GM18499 (cell line): Measurements from ENCODE around the gene SULT1C3.

Experiments used
- ATAC-seq: cut with Tn5 transposase; IDR thresholded peaks from one replicate; pipeline ENCODE4 v1.9.1; 2021; ENCODE audit warnings: moderate number of reproducible peaks; ENCODE audit not compliant: insufficient read depth, unreplicated experiment

The SULT1C3 gene

GRCh38 chr2:108297436-108298141, 57.8 kb downstream of the SULT1C3 start:
- no peak for ATAC-seq

DNA sequence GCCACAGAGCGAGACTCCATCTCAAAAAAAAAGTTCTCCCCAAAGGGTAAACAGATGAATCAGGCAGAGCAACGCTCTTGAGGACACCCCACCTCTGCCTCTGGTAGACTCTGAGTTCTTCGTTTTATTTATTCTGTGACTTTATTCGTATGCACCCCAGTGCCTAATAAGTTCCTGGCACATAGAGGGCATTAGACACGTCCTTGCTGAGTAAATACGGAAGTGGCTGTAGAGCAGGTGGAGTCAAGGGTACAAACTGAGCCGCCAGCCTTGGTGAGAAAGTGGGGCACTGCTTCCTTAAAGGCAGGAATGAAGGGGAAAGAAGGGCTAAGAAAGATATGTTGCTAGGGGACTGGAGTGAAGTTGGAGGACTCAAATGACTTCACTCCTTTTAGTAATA, 61.8 kb downstream of the SULT1C3 start:
- ATAC-seq, result no peak

DNA sequence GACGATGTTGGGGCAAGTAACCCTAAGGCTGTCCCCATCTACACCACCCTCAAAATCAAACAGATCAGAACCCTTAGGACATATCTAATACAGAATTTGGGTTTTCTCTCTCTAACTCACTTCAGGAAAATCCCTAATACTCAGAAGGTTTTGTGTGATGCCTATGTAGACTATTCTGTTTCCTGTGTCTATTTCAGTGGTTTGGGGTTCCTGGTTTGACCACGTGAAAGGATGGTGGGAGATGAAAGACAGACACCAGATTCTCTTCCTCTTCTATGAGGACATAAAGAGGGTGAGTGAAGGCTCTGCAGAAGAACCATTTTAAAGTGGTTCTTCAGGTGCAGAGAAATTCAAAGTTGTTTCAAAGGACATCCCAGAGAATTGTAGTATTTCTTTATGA, 65.2 kb downstream of the SULT1C3 start:
- ATAC-seq, result peak; percentile 65

GRCh38 chr2:108305901-108306300, 66.1 kb downstream of the SULT1C3 start:
- no peak for ATAC-seq

DNA sequence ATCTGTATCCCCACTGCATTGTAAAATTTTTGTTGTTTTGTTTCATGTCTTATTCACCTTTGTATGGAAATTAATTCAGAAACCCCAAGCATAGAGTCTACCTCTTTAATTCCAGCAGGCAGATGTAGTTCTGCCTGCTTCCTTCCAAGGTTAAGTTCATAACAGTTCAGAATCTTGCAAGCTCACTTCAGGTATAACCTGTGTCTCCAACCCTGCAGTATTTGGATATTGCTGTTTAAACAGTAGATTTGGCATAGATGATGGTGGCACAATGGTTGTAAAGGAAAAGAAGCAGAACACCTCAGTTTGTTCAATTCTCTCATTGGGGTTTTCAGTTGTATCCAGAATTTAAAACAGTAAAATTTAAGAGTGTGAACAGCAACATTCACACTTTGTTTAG, 70.1 kb downstream of the SULT1C3 start:
- ATAC-seq, result no peak
